Measurements from ENCODE around the gene DOCK4.

Gene DOCK4

DNA sequence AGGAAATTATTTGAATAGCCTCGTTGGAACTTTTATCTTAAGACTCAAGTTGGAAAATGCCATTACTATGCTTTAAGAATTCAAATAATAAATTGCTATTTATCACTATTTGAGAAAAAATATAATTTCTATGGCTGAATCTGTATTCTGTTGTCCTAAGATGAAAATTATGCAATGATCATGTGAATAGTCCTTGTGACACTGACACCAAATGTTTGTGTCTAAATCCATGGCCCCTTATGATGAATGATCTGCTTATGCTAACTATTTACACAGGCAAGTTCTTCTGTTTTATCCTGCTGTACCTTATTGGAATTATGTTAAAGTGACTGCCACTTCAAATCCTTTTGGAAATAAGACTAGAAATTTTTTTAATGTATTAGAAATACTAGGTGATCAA lies 208.7 kb downstream of the DOCK4 start:
- TF ChIP-seq EP300 (IDR thresholded peaks at IDR 0.05; ENCODE audit: borderline replicate concordance) (no peak), NFIC (IDR thresholded peaks at IDR 0.05) (no peak), TCF12 (IDR thresholded peaks at IDR 0.05; ENCODE audit: low read depth) (no peak), CEBPB (IDR thresholded peaks at IDR 0.05) (no peak), FOXM1 (IDR thresholded peaks at IDR 0.05; ENCODE audit: borderline replicate concordance, low read depth) (no peak), TEAD4 (IDR thresholded peaks at IDR 0.05) (no peak), CREB1 (IDR thresholded peaks at IDR 0.05; ENCODE audit: low read depth) (no peak), EGR1 (IDR thresholded peaks at IDR 0.05) (no peak), YY1 (IDR thresholded peaks at IDR 0.05; ENCODE audit: low read depth) (no peak), TAF1 (IDR thresholded peaks at IDR 0.05; ENCODE audit: low read depth) (no peak), RAD21 (IDR thresholded peaks at IDR 0.05; ENCODE audit: low read depth) (no peak), ZBTB7A (IDR thresholded peaks at IDR 0.05; ENCODE audit: low read depth) (no peak)
- TF ChIP-seq, protein P1, sequence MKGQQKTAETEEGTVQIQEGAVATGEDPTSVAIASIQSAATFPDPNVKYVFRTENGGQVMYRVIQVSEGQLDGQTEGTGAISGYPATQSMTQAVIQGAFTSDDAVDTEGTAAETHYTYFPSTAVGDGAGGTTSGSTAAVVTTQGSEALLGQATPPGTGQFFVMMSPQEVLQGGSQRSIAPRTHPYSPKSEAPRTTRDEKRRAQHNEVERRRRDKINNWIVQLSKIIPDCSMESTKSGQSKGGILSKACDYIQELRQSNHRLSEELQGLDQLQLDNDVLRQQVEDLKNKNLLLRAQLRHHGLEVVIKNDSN (IDR thresholded peaks at IDR 0.05), result no peak
- TF ChIP-seq, protein P2, sequence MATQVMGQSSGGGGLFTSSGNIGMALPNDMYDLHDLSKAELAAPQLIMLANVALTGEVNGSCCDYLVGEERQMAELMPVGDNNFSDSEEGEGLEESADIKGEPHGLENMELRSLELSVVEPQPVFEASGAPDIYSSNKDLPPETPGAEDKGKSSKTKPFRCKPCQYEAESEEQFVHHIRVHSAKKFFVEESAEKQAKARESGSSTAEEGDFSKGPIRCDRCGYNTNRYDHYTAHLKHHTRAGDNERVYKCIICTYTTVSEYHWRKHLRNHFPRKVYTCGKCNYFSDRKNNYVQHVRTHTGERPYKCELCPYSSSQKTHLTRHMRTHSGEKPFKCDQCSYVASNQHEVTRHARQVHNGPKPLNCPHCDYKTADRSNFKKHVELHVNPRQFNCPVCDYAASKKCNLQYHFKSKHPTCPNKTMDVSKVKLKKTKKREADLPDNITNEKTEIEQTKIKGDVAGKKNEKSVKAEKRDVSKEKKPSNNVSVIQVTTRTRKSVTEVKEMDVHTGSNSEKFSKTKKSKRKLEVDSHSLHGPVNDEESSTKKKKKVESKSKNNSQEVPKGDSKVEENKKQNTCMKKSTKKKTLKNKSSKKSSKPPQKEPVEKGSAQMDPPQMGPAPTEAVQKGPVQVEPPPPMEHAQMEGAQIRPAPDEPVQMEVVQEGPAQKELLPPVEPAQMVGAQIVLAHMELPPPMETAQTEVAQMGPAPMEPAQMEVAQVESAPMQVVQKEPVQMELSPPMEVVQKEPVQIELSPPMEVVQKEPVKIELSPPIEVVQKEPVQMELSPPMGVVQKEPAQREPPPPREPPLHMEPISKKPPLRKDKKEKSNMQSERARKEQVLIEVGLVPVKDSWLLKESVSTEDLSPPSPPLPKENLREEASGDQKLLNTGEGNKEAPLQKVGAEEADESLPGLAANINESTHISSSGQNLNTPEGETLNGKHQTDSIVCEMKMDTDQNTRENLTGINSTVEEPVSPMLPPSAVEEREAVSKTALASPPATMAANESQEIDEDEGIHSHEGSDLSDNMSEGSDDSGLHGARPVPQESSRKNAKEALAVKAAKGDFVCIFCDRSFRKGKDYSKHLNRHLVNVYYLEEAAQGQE (IDR thresholded peaks at IDR 0.05; ENCODE audit: low read depth), result no peak
- TF ChIP-seq, protein P3, sequence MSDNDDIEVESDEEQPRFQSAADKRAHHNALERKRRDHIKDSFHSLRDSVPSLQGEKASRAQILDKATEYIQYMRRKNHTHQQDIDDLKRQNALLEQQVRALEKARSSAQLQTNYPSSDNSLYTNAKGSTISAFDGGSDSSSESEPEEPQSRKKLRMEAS (IDR thresholded peaks at IDR 0.05), result no peak

DNA sequence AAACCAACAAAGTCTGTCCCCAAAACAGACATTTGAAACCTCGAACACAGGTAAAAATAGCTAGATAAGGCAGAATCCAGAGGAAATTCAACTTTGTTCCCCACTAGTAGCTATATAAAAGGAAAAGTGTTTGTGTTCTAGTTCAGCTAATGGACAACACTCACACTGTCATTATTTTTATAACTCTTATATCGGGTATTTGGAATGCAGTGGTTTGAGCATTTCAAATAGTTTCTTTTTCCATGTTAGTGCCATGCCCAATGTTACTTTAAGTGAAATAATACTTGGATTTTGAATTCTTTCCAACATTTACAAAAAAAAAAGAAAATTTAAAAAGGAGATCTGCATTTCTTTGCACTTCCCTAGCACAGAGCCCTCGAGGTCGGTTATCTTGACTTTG lies 213.6 kb downstream of the DOCK4 start:
- TF ChIP-seq, protein P3 (IDR thresholded peaks at IDR 0.05), result no peak
- TF ChIP-seq TCF12 (IDR thresholded peaks at IDR 0.05; ENCODE audit: low read depth), result no peak
- no peak for TF ChIP-seq RAD21 (IDR thresholded peaks at IDR 0.05; ENCODE audit: low read depth)
- no peak for TF ChIP-seq CREB1 (IDR thresholded peaks at IDR 0.05; ENCODE audit: low read depth)
- TF ChIP-seq CEBPB (IDR thresholded peaks at IDR 0.05), result no peak
- TF ChIP-seq, protein P1 (IDR thresholded peaks at IDR 0.05), result no peak
- TF ChIP-seq FOXM1 (IDR thresholded peaks at IDR 0.05; ENCODE audit: borderline replicate concordance, low read depth), result no peak
- TF ChIP-seq NFIC (IDR thresholded peaks at IDR 0.05), result no peak
- no peak for TF ChIP-seq ZBTB7A (IDR thresholded peaks at IDR 0.05; ENCODE audit: low read depth)
- TF ChIP-seq, protein P2 (IDR thresholded peaks at IDR 0.05; ENCODE audit: low read depth), result no peak
- TF ChIP-seq EGR1 (IDR thresholded peaks at IDR 0.05), result no peak
- no peak for TF ChIP-seq TAF1 (IDR thresholded peaks at IDR 0.05; ENCODE audit: low read depth)

DNA sequence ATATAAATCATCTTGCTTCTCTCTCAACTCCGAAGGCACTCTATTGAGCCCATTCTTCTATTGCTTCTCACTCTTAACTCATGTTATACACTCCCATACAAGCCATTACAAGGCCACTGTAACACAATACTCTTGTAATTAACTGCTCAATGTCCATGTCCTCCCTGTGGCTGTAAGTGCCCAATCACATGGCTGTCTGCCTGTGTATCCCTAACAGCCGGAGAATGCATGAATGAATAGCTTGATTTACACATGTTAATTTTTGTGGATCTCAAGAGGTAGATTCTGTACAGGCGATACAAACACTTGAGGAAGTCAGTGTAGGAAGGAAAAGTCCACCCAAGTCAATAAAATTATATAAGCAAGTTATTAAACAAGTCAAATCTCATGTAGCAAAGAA lies 215.6 kb downstream of the DOCK4 start:
- TF ChIP-seq, protein P2 (IDR thresholded peaks at IDR 0.05; ENCODE audit: low read depth), result no peak
- TF ChIP-seq EP300 (IDR thresholded peaks at IDR 0.05; ENCODE audit: borderline replicate concordance) (no peak), NFIC (IDR thresholded peaks at IDR 0.05) (no peak)

DNA sequence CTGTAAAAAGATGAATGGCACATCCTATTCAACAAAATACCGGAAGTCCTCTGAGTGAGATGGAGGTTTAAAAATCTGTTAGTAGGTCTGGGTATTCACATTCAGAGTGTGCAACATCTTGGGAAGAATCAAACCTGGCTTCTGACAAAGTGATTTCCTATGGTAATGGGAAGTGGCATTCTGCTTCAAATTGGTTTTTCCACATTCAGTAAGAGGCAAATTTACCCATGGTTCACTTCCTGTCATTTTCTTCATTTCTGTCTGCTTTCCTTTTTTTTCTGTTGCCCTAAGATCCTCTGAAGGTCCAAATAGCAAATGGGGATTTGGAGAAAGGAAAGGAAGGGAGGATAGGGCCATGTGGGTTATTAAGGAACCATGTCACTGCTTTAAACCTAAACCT lies 218.3 kb downstream of the DOCK4 start:
- no peak for TF ChIP-seq NFIC (IDR thresholded peaks at IDR 0.05)
- no peak for TF ChIP-seq EGR1 (IDR thresholded peaks at IDR 0.05)
- TF ChIP-seq EP300 (IDR thresholded peaks at IDR 0.05; ENCODE audit: borderline replicate concordance), result no peak
- TF ChIP-seq, protein P3 (IDR thresholded peaks at IDR 0.05), result no peak
- no peak for TF ChIP-seq TEAD4 (IDR thresholded peaks at IDR 0.05)
- no peak for TF ChIP-seq ZBTB7A (IDR thresholded peaks at IDR 0.05; ENCODE audit: low read depth)
- TF ChIP-seq YY1 (IDR thresholded peaks at IDR 0.05; ENCODE audit: low read depth), result no peak
- TF ChIP-seq, protein P1 (IDR thresholded peaks at IDR 0.05), result no peak
- TF ChIP-seq RAD21 (IDR thresholded peaks at IDR 0.05; ENCODE audit: low read depth), result no peak
- no peak for TF ChIP-seq CEBPB (IDR thresholded peaks at IDR 0.05)
- TF ChIP-seq FOXM1 (IDR thresholded peaks at IDR 0.05; ENCODE audit: borderline replicate concordance, low read depth), result no peak
- no peak for TF ChIP-seq TCF12 (IDR thresholded peaks at IDR 0.05; ENCODE audit: low read depth)
